BJ (cell line): ENCODE data around the gene UBASH3A. TPM values are rescaled to one million over a fixed set of nuclear protein-coding genes. Genes with fewer than 3 reads are reported as not detected.

Experiments used
- CTCF ChIA-PET: fragments of 350-600 bp; formaldehyde crosslinking; extraction: SDS; loops from one replicate; lab custom pipeline; 2021; ENCODE audit warnings: antibody characterized with exemption, inconsistent platforms; lab: Yijun Ruan, JAX
- POLR2A ChIA-PET: fragments of 300-600 bp; sonication (Branson Sonifier 250); formaldehyde crosslinking; extraction: SDS; loops from one replicate; lab custom pipeline; 2021; ENCODE audit warnings: antibody characterized with exemption; lab: Charles Lee
- DNase-seq: peaks from one replicate; pipeline ENCODE4 v3.0.0-alpha.2; 2011; ENCODE audit warnings: low read depth
- H3K27me3 ChIP-seq: 2 replicates; pipeline ENCODE4 v1.6.0; 2011; ENCODE audit warnings: low read length; ENCODE audit not compliant: control insufficient read depth, insufficient read depth
- H3K36me3 ChIP-seq: 2 replicates; pipeline ENCODE4 v1.5.1; 2011; ENCODE audit warnings: low read length; ENCODE audit not compliant: control insufficient read depth, insufficient read depth
- H3K4me3 ChIP-seq: 2 replicates; pipeline ENCODE4 v1.5.1; 2011; ENCODE audit warnings: low read depth, mild to moderate bottlenecking, control low read depth, low read length
- CTCF ChIP-seq: IDR thresholded peaks from 2 replicates; pipeline ENCODE4 v1.5.1; 2011; ENCODE audit warnings: low read depth, mild to moderate bottlenecking, control low read depth, inconsistent platforms, low read length, moderate library complexity; ENCODE audit not compliant: insufficient read depth
- polyA plus RNA-seq: library from polyadenylated mRNA; depleted of rRNA; stranded (reverse); fragments of >200 nt; gene quantifications from 2 replicates; pipeline ENCODE4 v1.2.3, GENCODE V29; 2011

Gene UBASH3A
- polyA plus RNA-seq, 1 experiment, result not detected

- no peak overlapping the region for H3K4me3 ChIP-seq
- ChIA-PET POLR2A (no interaction called here), CTCF (interaction anchor here (1.5 kb wide), 1 partner anchor 16 kb away, joined by 3 read pairs; no protein-coding TSS in a partner anchor)
- no peak for DNase-seq
- no peaks in the 10 kb centered on the region for H3K36me3 ChIP-seq
- no peak for TF ChIP-seq CTCF
- H3K27me3 ChIP-seq, result no peaks in the 10 kb centered on the region
Observed at GRCh38 chr21:42377951-42378340, 25.8 kb upstream of the UBASH3A start.

- H3K4me3 ChIP-seq, result no peak overlapping the region
- no peaks in the 10 kb centered on the region for H3K27me3 ChIP-seq
- ChIA-PET CTCF (interaction anchor here (1.5 kb wide), 1 partner anchor 16 kb away, joined by 3 read pairs; no protein-coding TSS in a partner anchor), POLR2A (no interaction called here)
- H3K36me3 ChIP-seq, result no peaks in the 10 kb centered on the region
- no peak for TF ChIP-seq CTCF
- no peak for DNase-seq
Observed at GRCh38 chr21:42378418-42378817, 25.3 kb upstream of the UBASH3A start.

GRCh38 chr21:42379426-42380215 lies 24.1 kb upstream of the UBASH3A start:
- ChIA-PET CTCF (interaction anchor here (1.5 kb wide), 1 partner anchor 17 kb away, joined by 3 read pairs; no protein-coding TSS in a partner anchor), POLR2A (no interaction called here)
- Histone ChIP-seq H3K27me3 (no peaks in the 10 kb centered on the region), H3K4me3 (no peak overlapping the region), H3K36me3 (no peaks in the 10 kb centered on the region)
- TF ChIP-seq CTCF, result no peak
- no peak for DNase-seq

- ChIA-PET CTCF (interaction anchor here (0.6 to 2.4 kb wide), 11 partner anchors 12 to 264 kb away, joined by 3 to 11 read pairs (median 4); no protein-coding TSS in a partner anchor), POLR2A (no interaction called here)
- H3K27me3 ChIP-seq, result no peaks in the 10 kb centered on the region
- DNase-seq, result no peak
- no peak overlapping the region for H3K4me3 ChIP-seq
- H3K36me3 ChIP-seq, result no peaks in the 10 kb centered on the region
- TF ChIP-seq CTCF, result peak; percentile 61
Observed at GRCh38 chr21:42381347-42381984, 22.2 kb upstream of the UBASH3A start.

GRCh38 chr21:42382915-42383314 lies 20.8 kb upstream of the UBASH3A start:
- no peak for DNase-seq
- H3K36me3 ChIP-seq, result no peaks in the 10 kb centered on the region
- H3K27me3 ChIP-seq, result no peaks in the 10 kb centered on the region
- ChIA-PET POLR2A (no interaction called here), CTCF (interaction anchor here (2.4 kb wide), 1 partner anchor 16 kb away, joined by 8 read pairs; no protein-coding TSS in a partner anchor)
- TF ChIP-seq CTCF, result no peak
- no peak overlapping the region for H3K4me3 ChIP-seq
